Fibroblast of pulmonary artery (primary cell): Measurements from ENCODE around the gene GATAD2B.

Source experiments
- DNase-seq: peaks from one replicate; pipeline ENCODE4 v3.0.0-alpha.2; 2010; ENCODE audit warnings: low read depth
- H3K4me3 ChIP-seq: replicated peaks from 2 replicates; pipeline ENCODE4 v1.5.1; 2011; ENCODE audit warnings: low read depth, mild to moderate bottlenecking, control low read depth, low read length, moderate library complexity
- TF ChIP-seq, protein P1 (sequence below): IDR thresholded peaks from 2 replicates; pipeline ENCODE4 v1.5.1; 2011; ENCODE audit warnings: mild to moderate bottlenecking, control low read depth, low read length, inconsistent platforms; ENCODE audit errors: missing control alignments

GATAD2B gene

DNA sequence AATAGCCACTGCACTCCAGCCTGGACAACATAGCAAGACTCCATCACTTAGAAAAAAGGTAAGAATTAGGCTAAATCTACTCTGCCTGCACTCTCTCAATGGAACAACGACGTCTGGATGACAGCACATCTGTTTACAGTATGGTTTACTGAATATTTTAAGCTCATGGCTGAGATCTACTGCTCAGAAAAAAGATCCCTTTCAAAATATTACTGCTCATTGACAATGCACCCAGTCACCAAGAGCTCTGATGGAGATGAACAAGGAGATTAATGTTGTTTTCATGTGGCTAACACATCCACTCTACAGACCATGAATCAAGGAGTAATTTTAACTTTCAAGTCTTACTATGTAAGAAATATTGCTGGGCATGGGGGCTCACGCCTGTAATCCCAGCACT, 89.6 kb downstream of the GATAD2B start:
- DNase-seq, result no peak
- TF ChIP-seq, protein P1, sequence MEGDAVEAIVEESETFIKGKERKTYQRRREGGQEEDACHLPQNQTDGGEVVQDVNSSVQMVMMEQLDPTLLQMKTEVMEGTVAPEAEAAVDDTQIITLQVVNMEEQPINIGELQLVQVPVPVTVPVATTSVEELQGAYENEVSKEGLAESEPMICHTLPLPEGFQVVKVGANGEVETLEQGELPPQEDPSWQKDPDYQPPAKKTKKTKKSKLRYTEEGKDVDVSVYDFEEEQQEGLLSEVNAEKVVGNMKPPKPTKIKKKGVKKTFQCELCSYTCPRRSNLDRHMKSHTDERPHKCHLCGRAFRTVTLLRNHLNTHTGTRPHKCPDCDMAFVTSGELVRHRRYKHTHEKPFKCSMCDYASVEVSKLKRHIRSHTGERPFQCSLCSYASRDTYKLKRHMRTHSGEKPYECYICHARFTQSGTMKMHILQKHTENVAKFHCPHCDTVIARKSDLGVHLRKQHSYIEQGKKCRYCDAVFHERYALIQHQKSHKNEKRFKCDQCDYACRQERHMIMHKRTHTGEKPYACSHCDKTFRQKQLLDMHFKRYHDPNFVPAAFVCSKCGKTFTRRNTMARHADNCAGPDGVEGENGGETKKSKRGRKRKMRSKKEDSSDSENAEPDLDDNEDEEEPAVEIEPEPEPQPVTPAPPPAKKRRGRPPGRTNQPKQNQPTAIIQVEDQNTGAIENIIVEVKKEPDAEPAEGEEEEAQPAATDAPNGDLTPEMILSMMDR, result no peak
- no peak overlapping the region for H3K4me3 ChIP-seq

DNA sequence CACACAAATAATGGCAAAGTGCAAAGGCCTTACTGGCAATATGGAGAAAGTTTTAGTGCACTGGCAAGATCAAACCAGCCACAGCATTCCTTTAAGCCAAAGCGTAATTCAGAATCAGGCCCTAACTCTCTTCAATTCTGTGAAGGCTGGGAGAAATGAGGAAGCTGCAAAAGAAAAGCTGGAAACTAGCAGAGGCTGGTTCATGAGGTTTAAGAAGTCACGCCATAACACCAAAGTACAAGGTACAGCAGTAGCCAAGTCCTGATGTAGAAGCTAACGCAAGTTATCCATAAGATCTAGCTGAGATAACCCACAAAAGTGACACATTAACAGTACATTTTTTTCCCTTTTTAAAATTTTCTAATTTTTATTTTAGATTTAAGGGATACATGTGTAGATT, 90.5 kb downstream of the GATAD2B start:
- no peak overlapping the region for H3K4me3 ChIP-seq
- TF ChIP-seq, protein P1, result no peak
- no peak for DNase-seq

DNA sequence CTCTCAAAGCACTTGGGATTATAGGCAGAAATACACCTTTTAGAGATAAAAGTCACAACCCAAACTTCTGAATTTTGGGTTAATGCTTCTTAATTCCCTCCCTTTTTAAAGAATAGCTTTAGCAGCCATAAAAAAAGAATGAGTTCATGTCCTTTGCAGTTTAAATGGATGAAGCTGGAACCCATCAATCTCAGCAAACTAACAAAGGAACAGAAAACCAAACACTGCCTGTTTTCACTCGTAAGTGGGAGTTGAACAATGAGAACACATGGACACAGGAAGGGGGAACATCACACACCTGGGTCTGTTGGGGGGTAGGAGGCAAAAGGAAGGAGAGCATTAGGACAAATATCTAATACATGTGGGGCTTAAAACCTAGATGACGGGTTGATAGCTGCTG, 91.7 kb downstream of the GATAD2B start:
- DNase-seq, result no peak
- H3K4me3 ChIP-seq, result no peak overlapping the region
- TF ChIP-seq, protein P1, result no peak

DNA sequence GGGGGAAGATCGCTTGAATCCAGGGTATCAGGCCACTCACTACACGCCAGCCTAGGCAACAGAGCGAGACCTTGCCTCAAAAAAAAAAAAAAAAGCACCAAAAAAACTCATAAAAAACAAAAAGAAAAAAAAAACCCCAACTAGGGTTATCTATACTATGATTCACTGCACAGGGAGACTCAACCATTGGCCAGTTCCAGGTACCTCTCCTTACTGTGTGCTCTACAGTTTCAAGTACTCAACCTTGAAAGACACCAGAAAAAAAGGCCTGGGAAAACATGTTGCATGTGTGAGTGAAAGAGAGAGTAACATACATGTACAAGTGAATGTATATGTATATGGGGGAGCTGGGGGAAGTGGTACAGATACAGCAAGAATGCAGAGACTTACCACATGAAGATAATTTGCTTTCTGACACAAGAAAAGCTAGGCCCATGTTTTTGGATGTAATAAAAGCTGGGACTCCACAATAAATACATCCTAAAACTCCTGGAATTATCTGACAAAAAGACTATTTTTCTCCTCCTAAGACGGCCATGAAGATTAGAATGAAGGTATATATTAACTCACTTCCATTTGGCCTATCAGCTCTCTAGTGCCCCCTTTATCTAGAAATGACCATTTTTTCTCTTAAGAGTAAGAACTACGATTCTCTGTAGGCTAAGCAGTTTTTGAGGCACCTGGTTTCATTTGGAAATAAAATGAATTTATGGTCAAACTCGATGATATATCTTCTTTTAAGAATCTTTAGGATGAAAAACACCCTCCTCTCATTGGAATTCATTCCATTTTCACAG, 95.4 kb downstream of the GATAD2B start:
- no peak overlapping the region for H3K4me3 ChIP-seq
- TF ChIP-seq, protein P1, result no peak
- DNase-seq, result no peak

DNA sequence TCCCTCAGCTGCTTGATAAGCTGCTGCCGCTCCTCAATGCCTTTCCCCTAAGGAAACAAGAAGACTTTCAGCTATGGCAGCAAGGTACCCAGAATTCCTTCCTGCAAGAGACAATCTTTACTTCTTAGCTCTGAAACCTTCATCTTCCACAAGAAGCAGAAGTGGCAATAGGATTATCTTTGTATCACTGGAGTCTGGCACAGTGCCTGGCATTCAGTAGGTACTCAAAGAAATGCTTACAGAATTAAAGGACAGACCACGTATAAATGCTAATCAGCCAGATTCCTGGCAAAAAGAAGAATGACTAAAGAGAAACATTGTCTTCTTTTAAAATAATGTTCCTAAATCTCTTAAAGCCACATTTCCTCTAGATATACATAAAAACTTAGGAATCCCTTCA, 103.9 kb downstream of the GATAD2B start:
- DNase-seq, result no peak
- H3K4me3 ChIP-seq, result no peak overlapping the region
- TF ChIP-seq, protein P1, result no peak

DNA sequence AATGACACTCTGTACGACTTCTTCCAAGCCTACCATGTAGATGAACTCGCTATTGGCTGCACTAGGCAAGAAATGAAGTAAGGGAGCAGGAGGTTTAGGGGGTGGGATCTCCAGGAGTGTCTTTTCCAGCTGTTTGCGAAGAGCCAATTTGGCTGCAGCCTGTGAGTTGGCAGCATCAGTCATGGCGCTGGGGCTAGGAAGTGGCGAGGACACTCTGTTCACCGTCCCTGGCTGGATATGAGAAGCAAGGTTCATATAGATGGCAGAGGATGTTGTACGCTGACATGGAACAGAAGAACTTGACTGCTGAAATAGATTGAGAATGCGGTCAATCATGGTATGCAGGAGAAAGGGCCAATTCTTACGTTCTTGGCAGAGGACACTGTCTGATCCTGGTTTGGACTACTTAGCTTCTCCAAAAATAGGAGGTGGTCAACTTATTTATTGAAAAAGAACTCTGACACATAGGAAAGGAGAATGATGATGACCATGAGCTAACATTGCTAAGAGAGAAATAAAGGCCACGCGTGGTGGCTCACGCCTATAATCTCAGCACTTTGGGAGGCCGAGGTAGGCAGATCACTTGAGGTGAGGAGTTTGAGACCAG, 106.4 kb downstream of the GATAD2B start:
- no peak overlapping the region for H3K4me3 ChIP-seq
- no peak for DNase-seq
- TF ChIP-seq, protein P1, result no peak
